ENCODE results near the gene STEAP2. TPM values are rescaled to one million over a fixed set of nuclear protein-coding genes. Genes with fewer than 3 reads are reported as not detected.

STEAP2 gene
- total RNA-seq, result 6.8 and 8.2 TPM in 2 replicates

GRCh38 chr7:90211391-90212148 is at the start of gene STEAP2:
TSS of gene STEAP2 (plus strand) at chr7:90211740. CDS start at chr7:90225083, 13,343 bp downstream.

GRCh38 chr7:90244909-90245851 is 33.6 kb downstream of the STEAP2 start, which contains the start of gene CFAP69:
TSS of gene CFAP69 (plus strand) at chr7:90245174. CDS start at chr7:90245425, 251 bp downstream.

Small RNAs within 50 kb of the gene (small RNA-seq; reads per million reads assigned to genes)
- gene RF00019, result not detected

Other genes starting within 250 kb of the STEAP2 start
- gene STEAP1, start 57.3 kb upstream of the STEAP2 start, total RNA-seq, result 62.9 and 70.6 TPM in 2 replicates
- 2.0 and 3.5 TPM in 2 replicates for gene CFAP69, start 33.4 kb downstream of the STEAP2 start, total RNA-seq
- gene FAM237B, start 109.6 kb downstream of the STEAP2 start, total RNA-seq, result not detected in 2 replicates
- gene GTPBP10, start 135.0 kb downstream of the STEAP2 start, total RNA-seq, result 24.6 and 24.9 TPM in 2 replicates
- 9.2 and 10.2 TPM in 2 replicates for gene CLDN12, start 191.7 kb downstream of the STEAP2 start, total RNA-seq

Measured in thoracic aorta endothelial cell (primary cell).